ENCODE measurements around the gene ADGRG2. TPM values are rescaled to one million over a fixed set of nuclear protein-coding genes. Genes with fewer than 3 reads are reported as not detected.

Gene ADGRG2
- total and polyA plus RNA-seq, 2 experiments from 2014 or later: 2.1 to 4.5 TPM

- WGBS (ENCODE audit: low lambda C conversion rate, missing lambda C conversion rate): 83% methylated on average over 8 of the region's 8 CpGs
These were observed 172.3 kb downstream of the ADGRG2 start for GRCh38 chrX:18949944-18950301.

GRCh38 chrX:18949291-18949943 is 172.9 kb downstream of the ADGRG2 start:
- Histone ChIP-seq H2AFZ (no peak overlapping the region), H3K4me1 (ENCODE audit: insufficient read depth) (no peaks in the 10 kb centered on the region), H3K9me3 (ENCODE audit: low read depth) (no peaks in the 10 kb centered on the region), H3K9me2 (replicated peaks; ENCODE audit: insufficient read depth) (no peaks in the 10 kb centered on the region), H3K36me3 (replicated peaks; ENCODE audit: insufficient read depth, low read depth) (no peaks in the 10 kb centered on the region), H3K4me2 (no peak overlapping the region), H3K4me3 (no peak overlapping the region), H4K20me1 (ENCODE audit: insufficient read depth, poor library complexity, severe bottlenecking) (no peaks in the 10 kb centered on the region), H3K27ac (no peak overlapping the region), H3K27me3 (no peaks in the 10 kb centered on the region), H3K79me2 (no peaks in the 10 kb centered on the region)
- WGBS (ENCODE audit: low lambda C conversion rate, missing lambda C conversion rate): 85% methylated on average over 4 of the region's 4 CpGs
- TF ChIP-seq EZH2phosphoT487 (IDR thresholded peaks at IDR 0.05; ENCODE audit: low read depth, severe bottlenecking, unreplicated experiment) (no peak), CTCF (IDR thresholded peaks at IDR 0.05; ENCODE audit: poor library complexity) (no peak), EZH2 (IDR thresholded peaks at IDR 0.05; ENCODE audit: borderline replicate concordance) (no peak)
- no peak for DNase-seq (ENCODE audit: low spot score)

More at GRCh38 chrX:18949944-18950301, 172.3 kb downstream of the ADGRG2 start:
- no peak overlapping the region for H3K4me2 ChIP-seq
- DNase-seq (ENCODE audit: low spot score): no peak
- no peaks in the 10 kb centered on the region for H3K9me3 ChIP-seq (ENCODE audit: low read depth)
- H4K20me1 ChIP-seq (ENCODE audit: insufficient read depth, poor library complexity, severe bottlenecking): no peaks in the 10 kb centered on the region
- H3K36me3 ChIP-seq (replicated peaks; ENCODE audit: insufficient read depth, low read depth): no peaks in the 10 kb centered on the region
- H3K27ac ChIP-seq: no peak overlapping the region
- no peaks in the 10 kb centered on the region for H3K4me1 ChIP-seq (ENCODE audit: insufficient read depth)
- H3K4me3 ChIP-seq: no peak overlapping the region
- no peaks in the 10 kb centered on the region for H3K27me3 ChIP-seq
- H3K9me2 ChIP-seq (replicated peaks; ENCODE audit: insufficient read depth): no peaks in the 10 kb centered on the region
- no peak for TF ChIP-seq EZH2phosphoT487 (IDR thresholded peaks at IDR 0.05; ENCODE audit: low read depth, severe bottlenecking, unreplicated experiment)
- TF ChIP-seq EZH2 (IDR thresholded peaks at IDR 0.05; ENCODE audit: borderline replicate concordance): no peak
- TF ChIP-seq CTCF (IDR thresholded peaks at IDR 0.05; ENCODE audit: poor library complexity): no peak
- H3K79me2 ChIP-seq: no peaks in the 10 kb centered on the region
- H2AFZ ChIP-seq: no peak overlapping the region

- Histone ChIP-seq H4K20me1 (ENCODE audit: insufficient read depth, poor library complexity, severe bottlenecking) (no peaks in the 10 kb centered on the region), H3K4me3 (no peak overlapping the region), H3K4me2 (no peak overlapping the region), H3K79me2 (no peaks in the 10 kb centered on the region), H3K4me1 (ENCODE audit: insufficient read depth) (no peaks in the 10 kb centered on the region), H3K9me2 (replicated peaks; ENCODE audit: insufficient read depth) (no peaks in the 10 kb centered on the region), H3K27ac (no peak overlapping the region), H2AFZ (no peak overlapping the region), H3K9me3 (ENCODE audit: low read depth) (no peaks in the 10 kb centered on the region), H3K36me3 (replicated peaks; ENCODE audit: insufficient read depth, low read depth) (no peaks in the 10 kb centered on the region), H3K27me3 (no peaks in the 10 kb centered on the region)
- TF ChIP-seq CTCF (IDR thresholded peaks at IDR 0.05; ENCODE audit: poor library complexity) (no peak), EZH2phosphoT487 (IDR thresholded peaks at IDR 0.05; ENCODE audit: low read depth, severe bottlenecking, unreplicated experiment) (no peak), EZH2 (IDR thresholded peaks at IDR 0.05; ENCODE audit: borderline replicate concordance) (no peak)
- DNase-seq (ENCODE audit: low spot score): no peak
- 79% methylated on average over 4 of the region's 4 CpGs for WGBS (ENCODE audit: low lambda C conversion rate, missing lambda C conversion rate)
These were observed 175.7 kb downstream of the ADGRG2 start for GRCh38 chrX:18946611-18947010.
